AG04449 (cell line): ENCODE results near the gene L3MBTL3.

Source experiments
- CTCF ChIA-PET: fragments of 350-600 bp; formaldehyde crosslinking; extraction: SDS; loops from one replicate; lab custom pipeline; 2021; ENCODE audit warnings: antibody characterized with exemption; lab: Yijun Ruan, JAX
- POLR2A ChIA-PET: fragments of 400-600, 350-600 bp; formaldehyde crosslinking; extraction: SDS; loops from one replicate; lab custom pipeline; 2020; ENCODE audit warnings: antibody characterized with exemption, inconsistent platforms; lab: Yijun Ruan, JAX
- DNase-seq: peaks from one replicate; pipeline ENCODE4 v3.0.0-alpha.2; 2010; ENCODE audit warnings: low read depth, low spot score
- H3K4me3 ChIP-seq: 2 replicates; pipeline ENCODE4 v1.5.1; 2011; ENCODE audit warnings: low read depth, mild to moderate bottlenecking, control low read depth, low read length
- CTCF ChIP-seq: IDR thresholded peaks from one replicate; pipeline ENCODE4 v1.5.1; 2011; ENCODE audit warnings: mild to moderate bottlenecking, moderate library complexity, low read length, control low read depth, inconsistent platforms; ENCODE audit not compliant: insufficient read depth; ENCODE audit errors: missing control alignments

The L3MBTL3 gene

GRCh38 chr6:130127195-130127594, 108.8 kb downstream of the L3MBTL3 start:
- DNase-seq = no peak
- ChIA-PET POLR2A (no interaction called here), CTCF (no interaction called here)
- TF ChIP-seq CTCF = no peak
- no peak overlapping the region for H3K4me3 ChIP-seq

- POLR2A ChIA-PET = no interaction called here
- TF ChIP-seq CTCF = no peak
- DNase-seq = no peak
- CTCF ChIA-PET = no interaction called here
- no peak overlapping the region for H3K4me3 ChIP-seq
Measured at GRCh38 chr6:130128326-130128725, 109.9 kb downstream of the L3MBTL3 start.

GRCh38 chr6:130129762-130130246, 111.4 kb downstream of the L3MBTL3 start:
- CTCF ChIA-PET = no interaction called here
- TF ChIP-seq CTCF = no peak
- POLR2A ChIA-PET = interaction anchor here (0.6 kb wide), 1 partner anchor 1695 kb away, joined by 3 read pairs; no protein-coding TSS in a partner anchor
- DNase-seq = peak; percentile 23
- peak overlapping the region; percentile 31 for H3K4me3 ChIP-seq

- POLR2A ChIA-PET = no interaction called here
- CTCF ChIA-PET = no interaction called here
- TF ChIP-seq CTCF = no peak
- H3K4me3 ChIP-seq = no peak overlapping the region
- no peak for DNase-seq
Measured at GRCh38 chr6:130132286-130132701, 113.9 kb downstream of the L3MBTL3 start.

DNA sequence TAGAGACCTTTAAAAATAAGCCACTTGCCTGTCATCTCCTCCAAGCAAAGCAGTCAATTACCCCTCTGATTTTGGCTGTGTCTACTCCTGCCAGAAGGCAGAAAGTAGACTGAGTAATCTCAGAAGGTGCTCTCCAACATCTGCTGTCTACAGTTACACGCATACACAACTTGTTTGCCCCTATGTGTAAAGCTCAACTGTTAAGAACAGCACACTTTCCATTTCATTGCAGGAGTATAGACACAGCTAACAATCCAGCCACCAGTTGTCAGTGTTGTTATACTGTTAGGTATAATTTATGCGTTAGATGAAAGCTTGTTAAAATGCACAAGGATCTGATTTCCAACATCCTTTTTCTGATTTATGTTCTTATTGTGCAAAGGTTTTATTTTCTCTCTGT, 116.2 kb downstream of the L3MBTL3 start:
- no peak for DNase-seq
- no peak overlapping the region for H3K4me3 ChIP-seq
- ChIA-PET POLR2A (no interaction called here), CTCF (no interaction called here)
- TF ChIP-seq CTCF = no peak

- TF ChIP-seq CTCF = no peak
- CTCF ChIA-PET = no interaction called here
Measured at GRCh38 chr6:130136798-130137197, 118.4 kb downstream of the L3MBTL3 start.

More at GRCh38 chr6:130136798-130137197, 118.4 kb downstream of the L3MBTL3 start:
- POLR2A ChIA-PET = no interaction called here
- no peak overlapping the region for H3K4me3 ChIP-seq
- no peak for DNase-seq
